Testis (tissue), 3 donors: ENCODE data around the gene BCAR3. TPM values are rescaled to one million over a fixed set of nuclear protein-coding genes. Genes with fewer than 3 reads are reported as not detected.

Source experiments
- DNase-seq: peaks from one replicate; pipeline ENCODE4 v3.0.0-alpha.2; 2019
- H3K27ac ChIP-seq, 2 donors: fragments of 200-600 bp; sonication (generic); one replicate each; pipeline ENCODE4 v1.5.1; 2019
- H3K27me3 ChIP-seq: fragments of 200-600 bp; sonication (generic); one replicate; pipeline ENCODE4 v1.5.1; 2019
- H3K36me3 ChIP-seq: fragments of 200-600 bp; sonication (generic); one replicate; pipeline ENCODE4 v1.5.1; 2017; ENCODE audit warnings: low read depth; ENCODE audit errors: missing control alignments
- H3K4me1 ChIP-seq: fragments of 200-600 bp; sonication (generic); one replicate; pipeline ENCODE4 v1.5.1; 2019
- H3K4me3 ChIP-seq, 2 donors: fragments of 200-600 bp; sonication (generic); one replicate each; pipeline ENCODE4 v1.5.1; 2017 to 2019
- H3K9me3 ChIP-seq: fragments of 200-600 bp; sonication (generic); one replicate; pipeline ENCODE4 v1.5.1; 2017
- CTCF ChIP-seq, 3 experiments: fragments of 450-650 bp in 2 of 3; fragments of 200-600 bp in 1 of 3; sonication (generic) in 1 of 3; IDR thresholded peaks; one replicate each; pipeline ENCODE4 v1.5.1; 2016 to 2019; ENCODE audit warnings: antibody characterized with exemption in 3 of 3, mild to moderate bottlenecking in 2 of 3, moderate library complexity in 1 of 3
- POLR2A ChIP-seq: fragments of 450-650 bp; IDR thresholded peaks from one replicate; pipeline ENCODE4 v1.6.1; 2017; ENCODE audit warnings: antibody characterized with exemption, mild to moderate bottlenecking, moderate library complexity
- WGBS, 2 donors: methylation state at CpG; one replicate each; pipeline ENCODE4 v1.1.5; 2018; 5-methylcytosine and 5-hydroxymethylcytosine counted together
- intact Hi-C: fragments of 100-400 bp; cut with DNase I; formaldehyde crosslinking; loops from one replicate; pipeline ENCODE4 v1.15.1; 2023; ENCODE audit warnings: low total_unique reads
- polyA plus RNA-seq: library from polyadenylated mRNA; stranded (reverse); fragments of 350-450 nt; fragmentation: Illumina TruSeq; extraction: RNeasy Lipid Tissue Mini Kit (QIAGEN cat#74804); gene quantifications from one replicate; pipeline ENCODE4 v1.2.3, GENCODE V29; 2014; ENCODE audit warnings: low read depth, low replicate concordance; ENCODE audit not compliant: insufficient read depth
- total RNA-seq, 2 donors: library from RNA; depleted of rRNA; stranded (reverse); fragments of >200 nt; gene quantifications; one replicate each; pipeline ENCODE4 v1.2.3, GENCODE V29; 2016

Gene BCAR3
- total and polyA plus RNA-seq, 3 donors from 2014 or later: 23.2 to 55.9 (median 42.9) TPM

- intact Hi-C loops: no loop called here
- TF ChIP-seq POLR2A: no peak
- no peak for TF ChIP-seq CTCF (IDR thresholded peaks at IDR 0.05)
- Histone ChIP-seq H3K27ac (no peak overlapping the region), H3K4me3 (no peak overlapping the region), H3K9me3 (no peaks in the 10 kb centered on the region), H3K36me3 (no peaks in the 10 kb centered on the region), H3K4me1 (no peaks in the 10 kb centered on the region), H3K27me3 (no peaks in the 10 kb centered on the region)
- 87 to 90% methylated on average over 5 of the region's 5 CpGs for WGBS, 2 donors
- DNase-seq: no peak
Observed at GRCh38 chr1:93516164-93516563, 165.5 kb downstream of the BCAR3 start.

Other genes starting within 250 kb of the BCAR3 start
- gene FNBP1L, start 233.7 kb downstream of the BCAR3 start, total RNA-seq: 10 to 100 TPM; 46.5 to 54.4 TPM
- 21.9 TPM for gene FNBP1L, start 233.7 kb downstream of the BCAR3 start, polyA plus RNA-seq
- 10 to 100 TPM; 30.8 to 35.4 TPM for gene DNTTIP2, start 197.4 kb upstream of the BCAR3 start, total RNA-seq
- 17.0 TPM for gene DNTTIP2, start 197.4 kb upstream of the BCAR3 start, polyA plus RNA-seq
- 1 to 10 TPM; 4.9 to 5.2 TPM for gene GCLM, start 227.6 kb upstream of the BCAR3 start, total RNA-seq
- gene GCLM, start 227.6 kb upstream of the BCAR3 start, polyA plus RNA-seq: 11.8 TPM